HG02588 (cell line): ENCODE measurements around the gene SLC41A3.
"Not testable (repeated sequence)": the region's sequence is repeated elsewhere in the genome, so short reads cannot be mapped to it uniquely, and the experiment has no call there.

Experiments
- ATAC-seq: cut with Tn5 transposase; IDR thresholded peaks from one replicate; pipeline ENCODE4 v1.9.1; 2021; ENCODE audit warnings: mild to moderate bottlenecking, moderate library complexity; ENCODE audit not compliant: unreplicated experiment

The SLC41A3 gene

DNA sequence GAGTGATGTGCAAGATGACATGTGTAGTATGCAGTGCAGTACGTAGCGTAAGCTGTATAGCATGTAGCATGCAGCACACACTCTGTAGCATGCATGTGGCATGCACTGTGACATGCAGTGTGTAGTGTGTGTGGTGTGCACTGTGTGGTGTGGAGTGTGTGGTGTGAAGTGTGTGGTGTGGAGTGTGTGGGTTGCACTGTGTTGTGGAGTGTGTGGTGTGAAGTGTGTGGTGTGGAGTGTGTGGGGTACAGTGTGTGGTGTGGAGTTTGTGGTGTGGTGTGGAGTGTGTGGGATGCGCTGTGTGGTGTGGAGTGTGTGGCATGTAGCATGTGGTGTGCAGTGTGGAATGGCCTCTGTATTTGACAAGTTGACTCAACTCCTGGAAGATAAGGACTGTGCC, 75.7 kb downstream of the SLC41A3 start:
- no peak for ATAC-seq

DNA sequence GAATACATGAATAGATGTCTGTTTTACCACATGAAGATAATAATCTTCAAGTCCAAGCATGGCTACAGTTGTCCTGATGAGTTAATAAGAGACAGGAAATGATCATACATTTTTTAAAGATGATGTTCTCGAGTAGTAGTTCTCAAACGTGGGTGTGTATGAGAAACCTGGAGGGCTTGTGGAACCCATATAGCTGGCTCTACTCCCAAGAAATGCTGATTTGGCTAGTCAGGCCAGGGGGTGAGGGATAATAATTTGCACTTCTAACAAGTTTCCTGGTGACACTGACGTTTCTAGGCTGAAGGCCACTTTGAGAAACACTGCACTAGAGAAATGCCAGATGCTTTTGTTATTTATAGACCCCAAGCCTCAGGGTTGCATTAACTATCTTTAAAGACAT, 78.0 kb downstream of the SLC41A3 start:
- ATAC-seq, result no peak

DNA sequence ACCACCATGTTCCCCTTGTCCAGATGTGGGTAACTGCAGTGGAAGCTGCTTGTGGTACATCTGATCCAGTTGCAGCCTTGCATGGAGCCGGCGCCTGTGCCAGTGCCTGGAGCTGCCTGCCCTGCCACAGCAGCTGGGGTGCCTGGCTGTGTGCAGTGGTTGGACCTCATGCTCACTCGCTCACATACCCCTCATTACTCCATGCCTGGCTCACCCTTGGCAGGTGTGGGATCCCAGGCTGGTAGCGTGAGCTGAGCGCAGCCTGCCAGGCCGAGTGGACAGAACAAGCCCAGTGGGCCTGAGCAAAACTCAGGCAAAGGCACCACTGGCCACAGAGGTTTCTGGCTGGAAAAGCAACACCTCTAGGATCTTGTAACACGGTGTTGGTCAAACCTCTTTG, 79.2 kb downstream of the SLC41A3 start:
- no peak for ATAC-seq

- ATAC-seq, result no peak
Observed at GRCh38 chr3:126004217-126004616, 79.7 kb downstream of the SLC41A3 start.

DNA sequence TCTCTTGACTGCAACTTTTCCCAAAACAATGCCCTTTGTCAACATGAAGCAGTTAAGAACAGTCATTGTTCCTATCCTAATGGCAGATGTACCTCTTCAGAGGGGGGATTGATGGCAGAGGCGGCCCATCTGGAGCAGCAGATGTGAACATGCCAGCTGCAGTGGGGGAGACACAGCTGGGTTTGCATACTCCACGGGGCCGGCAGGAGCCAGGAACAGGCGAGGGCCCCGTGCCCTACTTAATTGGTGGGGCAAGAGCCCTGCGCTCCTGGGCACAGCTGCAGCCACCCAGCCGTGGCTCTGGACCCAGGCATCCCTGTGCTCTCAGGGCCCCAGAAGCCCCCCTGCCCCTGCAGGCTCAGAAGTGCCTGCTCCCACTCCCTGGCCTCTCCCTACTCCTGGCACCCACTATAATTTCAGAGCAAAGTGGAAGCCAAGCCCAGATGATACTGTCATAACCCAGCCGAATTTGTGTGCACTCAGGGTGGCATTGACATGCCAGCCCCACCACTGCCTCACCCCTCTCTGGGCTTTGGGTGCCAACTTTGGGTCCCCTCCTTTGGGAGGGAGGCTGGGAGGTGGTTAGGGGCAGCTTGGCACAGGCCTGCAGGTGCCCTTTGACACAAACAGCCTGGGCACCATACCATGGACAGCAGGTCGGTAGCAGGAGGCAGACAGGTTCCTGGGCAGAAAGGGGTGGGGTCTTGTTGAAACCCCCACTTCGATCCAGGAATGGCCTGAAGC, 80.3 kb downstream of the SLC41A3 start:
- ATAC-seq, result no peak

DNA sequence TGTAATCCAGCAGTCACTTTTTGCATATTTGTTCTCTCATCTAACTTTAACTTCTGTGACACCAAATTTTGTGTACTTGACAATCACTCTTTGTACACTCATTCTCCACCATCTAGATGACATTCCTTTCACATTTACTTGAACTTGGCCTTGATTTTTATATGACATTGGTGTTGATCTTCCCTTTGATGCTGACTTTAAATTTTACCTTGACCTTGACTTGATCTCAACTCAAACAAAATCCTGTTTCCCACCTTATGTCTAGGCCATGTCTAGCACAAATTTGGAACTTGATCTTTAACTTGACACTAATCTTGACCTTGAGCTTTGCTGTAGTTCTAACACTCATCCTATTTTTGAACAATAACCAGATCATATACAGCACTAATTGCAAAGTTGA, 81.7 kb downstream of the SLC41A3 start:
- ATAC-seq, result no peak

- not testable (repeated sequence) for ATAC-seq
Observed at GRCh38 chr3:125996751-125997150, 87.2 kb downstream of the SLC41A3 start.

DNA sequence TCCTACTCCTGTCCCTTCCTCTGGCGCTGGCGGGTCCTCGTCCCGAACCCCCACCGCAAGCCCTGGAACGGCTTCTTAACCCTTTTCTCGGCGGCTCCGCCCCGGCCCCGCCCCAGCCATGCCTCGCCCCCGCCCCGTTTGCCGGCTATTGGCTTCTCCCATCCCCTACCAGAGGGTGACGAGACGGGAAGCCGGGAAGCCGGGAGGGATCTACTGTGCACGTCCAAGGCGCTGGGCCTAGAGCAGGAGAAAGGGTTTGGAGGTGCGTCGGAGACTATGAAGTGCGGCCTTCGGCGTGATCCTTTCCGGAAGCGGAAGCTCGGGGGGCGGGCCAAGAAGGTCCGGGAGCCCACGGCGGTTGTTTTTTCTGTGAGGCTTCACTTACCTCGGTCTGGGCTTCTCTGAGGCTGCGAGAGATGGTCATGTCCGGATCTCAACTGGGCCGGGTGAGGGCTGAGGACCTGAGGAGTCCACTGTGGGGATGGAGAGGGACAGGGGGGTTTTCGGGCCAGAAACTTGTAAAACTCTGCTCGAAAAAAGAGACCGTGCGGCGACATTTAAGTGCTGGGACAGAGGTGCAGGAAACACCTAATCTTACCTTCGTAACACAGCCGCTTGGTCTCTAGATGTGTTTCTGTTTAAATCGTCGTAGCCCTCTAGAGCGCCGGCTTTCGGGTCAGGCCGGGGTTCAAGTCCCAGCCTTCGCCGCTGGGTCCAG, 93.5 kb downstream of the SLC41A3 start:
- ATAC-seq, result peak; percentile 87

- ATAC-seq, result not testable (repeated sequence)
Observed at GRCh38 chr3:125984951-125985350, 99.0 kb downstream of the SLC41A3 start.

DNA sequence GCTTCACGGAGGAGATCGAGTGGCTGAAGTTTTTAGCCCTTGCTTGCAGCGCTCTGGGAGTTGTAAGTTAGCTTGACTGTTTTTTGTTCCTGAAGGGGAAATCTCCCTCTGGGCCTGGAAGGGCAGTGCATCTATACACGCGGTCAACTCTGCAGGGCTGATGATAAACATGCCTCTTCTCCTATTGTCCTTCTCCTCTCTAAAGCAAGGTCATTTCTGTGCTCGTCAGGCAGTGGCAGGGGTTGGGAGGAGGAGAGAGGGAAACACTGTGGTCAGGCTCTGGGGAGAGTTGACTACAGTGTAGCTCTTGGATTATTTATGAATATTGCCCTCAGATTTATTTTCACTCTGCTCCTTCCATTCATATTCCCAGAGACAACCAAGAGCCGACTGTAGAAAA, 106.8 kb downstream of the SLC41A3 start:
- not testable (repeated sequence) for ATAC-seq

- ATAC-seq, result not testable (repeated sequence)
Observed at GRCh38 chr3:125976003-125976390, 107.9 kb downstream of the SLC41A3 start.

DNA sequence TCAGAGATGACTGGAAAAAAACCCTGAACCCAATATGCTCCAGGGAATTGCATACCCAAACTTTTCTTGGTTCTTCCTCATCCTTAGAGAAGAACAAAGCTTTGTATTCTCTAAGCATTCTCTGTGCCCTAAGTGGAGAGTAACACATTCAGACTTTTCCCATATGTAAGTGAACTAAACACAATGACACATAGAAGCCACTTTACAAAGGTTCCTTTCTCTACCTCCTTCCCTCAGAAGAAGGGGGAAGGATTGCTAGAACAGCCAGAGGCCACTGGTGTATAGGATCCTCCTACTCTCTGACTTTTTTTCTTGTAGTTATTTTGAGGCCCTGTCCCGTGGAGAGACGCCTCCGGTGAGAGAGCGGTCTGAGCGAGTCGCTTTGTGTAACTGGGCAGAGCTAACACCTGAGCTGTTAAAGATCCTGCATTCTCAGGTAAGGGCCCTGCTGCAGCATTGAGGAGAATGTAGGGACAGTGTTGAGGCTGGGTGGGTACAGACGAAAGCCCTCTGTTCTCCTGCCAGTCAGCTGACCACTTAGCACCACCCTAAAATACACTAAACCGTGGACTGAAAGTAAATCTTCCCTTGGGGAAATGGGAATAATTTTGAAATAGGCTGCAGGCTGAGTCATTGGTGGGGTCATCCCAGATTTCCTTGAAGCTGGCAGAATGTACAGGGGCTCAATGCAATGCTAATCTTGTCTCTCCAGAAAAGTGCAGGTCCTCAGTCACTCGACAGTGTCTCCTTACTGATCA, 108.5 kb downstream of the SLC41A3 start:
- not testable (repeated sequence) for ATAC-seq

DNA sequence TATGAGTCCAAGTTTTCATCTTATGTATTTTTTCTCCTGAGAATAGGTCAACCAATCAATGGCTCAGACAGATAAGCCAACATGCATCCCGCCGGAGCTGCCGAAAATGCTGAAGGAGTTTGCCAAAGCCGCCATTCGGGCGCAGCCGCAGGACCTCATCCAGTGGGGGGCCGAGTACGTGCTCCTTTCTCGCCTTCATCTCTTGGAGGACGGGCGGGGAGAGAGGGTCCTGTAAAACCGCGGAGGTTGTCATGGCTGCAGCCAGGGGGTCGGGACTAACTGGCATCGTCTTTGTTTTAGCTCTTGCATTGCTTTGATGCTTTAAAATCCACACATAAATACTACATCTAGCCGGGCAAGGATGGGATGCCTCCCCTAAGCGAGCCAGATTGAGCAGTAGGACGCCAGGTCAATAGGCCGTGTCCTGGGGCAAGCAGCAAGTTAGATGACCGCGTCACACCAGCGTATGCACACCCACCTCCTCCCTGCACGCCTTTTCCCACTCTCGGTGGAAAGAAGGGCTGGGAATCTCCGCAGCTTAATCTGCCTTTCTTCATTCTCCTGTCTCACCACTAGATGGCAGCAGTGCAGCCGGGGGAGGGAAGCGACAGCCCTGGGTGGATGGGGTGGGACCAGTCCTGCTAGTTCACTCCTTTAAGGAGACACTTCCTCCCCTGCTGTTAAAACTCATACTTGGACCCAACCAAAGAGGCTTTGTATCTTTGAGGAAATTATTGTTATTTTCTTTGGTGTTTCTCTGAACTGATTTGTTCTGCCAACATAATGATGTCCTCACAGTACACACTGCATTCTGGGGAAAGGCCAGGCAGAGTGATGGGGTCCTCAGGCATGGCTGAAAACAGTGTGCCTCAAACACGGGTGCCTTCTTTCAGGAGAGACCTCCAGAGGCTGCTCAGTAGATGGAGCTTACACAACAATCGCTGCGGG, 111.7 kb downstream of the SLC41A3 start:
- ATAC-seq, result peak; percentile 55

DNA sequence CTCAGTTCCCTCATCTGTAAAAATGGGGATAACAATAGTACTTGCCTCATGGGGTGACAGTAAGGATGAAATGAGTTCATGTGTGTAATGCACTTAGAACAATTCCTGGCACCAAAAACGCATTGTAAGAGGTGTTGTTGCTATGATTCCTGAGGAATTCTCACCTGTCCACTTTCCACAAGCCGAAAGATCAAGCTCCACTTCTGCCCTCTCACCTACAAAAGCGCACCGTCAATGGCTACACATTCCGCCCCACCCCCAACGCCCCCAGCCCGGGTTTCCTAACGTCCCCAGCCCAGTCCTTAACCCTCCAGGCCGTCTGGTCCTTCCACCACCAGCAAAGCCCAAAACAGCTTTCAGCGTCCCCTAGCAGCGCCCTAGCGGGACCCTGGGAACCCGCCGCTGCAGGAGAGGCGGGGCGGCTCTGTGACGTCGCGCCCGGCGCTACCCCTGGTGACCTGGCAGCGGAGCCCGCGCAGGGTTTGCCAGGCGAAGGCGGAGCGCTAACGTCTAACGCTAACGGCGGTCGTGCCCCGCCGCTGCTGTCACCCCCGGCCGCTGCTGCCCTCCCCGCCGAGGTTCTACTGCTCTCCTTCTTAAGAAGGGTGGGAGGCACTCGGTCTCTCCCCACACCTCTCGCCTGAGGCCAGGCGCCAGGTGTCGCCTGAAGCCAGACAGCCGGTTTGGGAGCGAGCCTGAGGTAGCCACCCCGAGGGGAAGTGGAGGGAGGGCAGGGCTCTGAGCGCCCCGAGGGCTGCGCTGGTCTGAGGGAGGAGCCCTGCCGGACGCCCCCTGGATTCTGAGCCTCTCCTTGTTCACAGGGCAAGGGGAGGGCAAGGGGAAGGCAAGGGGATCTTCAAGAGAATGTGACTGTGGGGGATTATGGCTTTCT, 115.0 kb downstream of the SLC41A3 start, which contains the start of gene ROPN1B:
ROPN1B (plus strand) TSS at position 478 of the 892 bp plus-strand sequence. CDS start 2,877 bp downstream, outside the sequence.
- not testable (repeated sequence) for ATAC-seq

DNA sequence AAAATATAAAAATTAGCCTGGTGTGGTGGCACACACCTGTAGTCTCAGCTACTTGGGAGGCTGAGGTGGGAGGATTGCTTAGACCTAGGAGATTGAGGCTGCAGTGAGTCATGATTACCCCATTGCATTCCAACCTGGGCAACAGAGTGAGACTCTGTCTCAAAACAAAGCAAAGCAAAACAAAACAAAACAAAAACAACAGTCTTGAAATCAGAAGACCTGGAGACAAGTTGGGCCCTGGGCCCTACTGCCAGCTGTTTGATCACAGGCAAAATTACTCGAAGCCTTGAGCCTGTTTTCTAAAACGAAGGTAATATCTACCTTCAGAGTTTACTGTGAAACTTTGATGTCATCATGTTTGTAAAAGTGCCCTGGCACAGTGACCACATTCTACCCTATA, 115.8 kb downstream of the SLC41A3 start:
- not testable (repeated sequence) for ATAC-seq

GRCh38 chr3:125967156-125967555, 116.8 kb downstream of the SLC41A3 start:
- no peak for ATAC-seq

DNA sequence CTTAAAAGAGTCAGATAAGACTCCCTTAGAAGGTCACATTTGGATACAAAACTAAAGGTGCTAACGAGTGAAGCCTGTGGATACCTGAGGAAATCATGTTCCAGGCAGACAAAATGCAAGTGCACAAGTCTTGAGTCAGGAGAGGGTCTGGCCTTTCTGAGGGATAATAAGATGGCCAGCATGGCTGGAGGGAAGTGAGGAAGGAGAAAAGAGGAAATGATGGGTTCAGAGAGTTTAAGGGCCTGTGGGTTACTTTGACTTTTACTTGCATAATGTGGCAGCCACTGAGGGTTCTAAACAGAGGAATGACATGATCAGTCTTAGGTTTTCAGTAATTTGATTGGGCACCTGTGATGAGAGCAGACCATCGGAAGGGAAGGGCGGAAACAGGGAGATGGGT, 118.4 kb downstream of the SLC41A3 start:
- no peak for ATAC-seq

DNA sequence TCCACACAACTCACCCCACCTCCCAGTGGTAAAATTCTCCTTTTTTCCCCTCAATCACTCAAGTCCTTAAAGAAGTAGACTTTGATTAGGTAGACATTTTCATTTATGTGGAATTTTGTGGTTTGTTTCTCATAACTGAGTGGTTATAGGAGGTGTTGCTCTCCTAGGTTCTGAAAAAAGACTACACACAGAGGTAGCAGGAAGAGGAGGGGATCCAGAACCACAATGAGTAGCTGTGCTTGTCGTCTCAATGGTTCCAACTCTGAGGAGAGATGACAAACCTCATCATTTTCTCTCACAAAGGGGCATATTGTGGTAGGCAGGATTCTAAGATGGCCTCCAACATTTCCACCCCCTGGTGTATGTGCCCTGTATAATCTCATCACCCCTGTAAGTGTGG, 120.1 kb downstream of the SLC41A3 start:
- not testable (repeated sequence) for ATAC-seq

GRCh38 chr3:125961289-125961589, 122.7 kb downstream of the SLC41A3 start:
- ATAC-seq, result no peak
